Caco-2 (cell line): ENCODE measurements around the gene BEST1. TPM values are rescaled to one million over a fixed set of nuclear protein-coding genes. Genes with fewer than 3 reads are reported as not detected.

ENCODE experiments used
- BruUV-seq: library from RNA; stranded (reverse); fragments of 400-500 nt; replicated peaks from 2 replicates; lab custom pipeline; 2021; lab: Mats Ljungman, UMichigan
- CTCF ChIA-PET: fragments of 300-600 bp; sonication (Branson Sonifier 250); formaldehyde crosslinking; loops from one replicate; lab custom pipeline; 2022; ENCODE audit warnings: antibody characterized with exemption; lab: Charles Lee
- POLR2A ChIA-PET: fragments of 300-600 bp; sonication (Branson Sonifier 250); formaldehyde crosslinking; loops from one replicate; lab custom pipeline; 2022; ENCODE audit warnings: antibody characterized with exemption; lab: Charles Lee
- DNase-seq, 2 experiments: peaks; one replicate each; pipeline versions ENCODE4 v3.0.0 to v3.0.0-alpha.2; 2020 to 2022
- H3K27me3 ChIP-seq: replicated peaks from 2 replicates; pipeline ENCODE4 v1.6.0; 2011; ENCODE audit warnings: low read length; ENCODE audit not compliant: control insufficient read depth, insufficient read depth
- H3K36me3 ChIP-seq: 2 replicates; pipeline ENCODE4 v1.5.1; 2011; ENCODE audit warnings: low read length; ENCODE audit not compliant: control insufficient read depth, insufficient read depth
- H3K4me1 ChIP-seq: fragments of 250-450 bp; sonication (Bioruptor Pico); 2 replicates; pipeline ENCODE4 v1.5.1; 2020; ENCODE audit warnings: mild to moderate bottlenecking
- H3K4me3 ChIP-seq: 2 replicates; pipeline ENCODE4 v1.5.1; 2011; ENCODE audit warnings: low read depth, mild to moderate bottlenecking, control low read depth, low read length
- H3K9me3 ChIP-seq: fragments of 250-450 bp; sonication (Bioruptor Pico); 2 replicates; pipeline ENCODE4 v1.5.1; 2020; ENCODE audit warnings: mild to moderate bottlenecking, moderate library complexity
- H3K27ac Mint-ChIP-seq: one replicate; pipeline ENCODE4 v1.8.0; 2022; ENCODE audit warnings: mixed read lengths; ENCODE audit not compliant: unreplicated experiment
- H3K27me3 Mint-ChIP-seq: one replicate; pipeline ENCODE4 v1.8.0; 2022; ENCODE audit warnings: mixed read lengths; ENCODE audit not compliant: insufficient read depth, unreplicated experiment
- H3K36me3 Mint-ChIP-seq: one replicate; pipeline ENCODE4 v1.8.0; 2022; ENCODE audit warnings: mild to moderate bottlenecking, mixed read lengths; ENCODE audit not compliant: insufficient read depth, unreplicated experiment
- H3K4me1 Mint-ChIP-seq: one replicate; pipeline ENCODE4 v1.8.0; 2022; ENCODE audit warnings: low read depth, mixed read lengths; ENCODE audit not compliant: unreplicated experiment
- H3K4me3 Mint-ChIP-seq: one replicate; pipeline ENCODE4 v1.8.0; 2022; ENCODE audit warnings: mild to moderate bottlenecking, moderate library complexity, mixed read lengths; ENCODE audit not compliant: unreplicated experiment
- H3K9me3 Mint-ChIP-seq: one replicate; pipeline ENCODE4 v1.8.0; 2022; ENCODE audit warnings: mixed read lengths; ENCODE audit not compliant: unreplicated experiment
- CTCF ChIP-seq, 2 experiments: fragments of 200-600 bp in 1 of 2; IDR thresholded peaks; 1 replicate in 1 of 2; 2 replicates in 1 of 2; pipeline versions ENCODE4 v1.5.1 to v1.8.0; 2011 to 2022; ENCODE audit warnings: antibody characterized with exemption in 1 of 2, control low read depth in 1 of 2, inconsistent platforms in 1 of 2, low read depth in 1 of 2, low read length in 1 of 2, mild to moderate bottlenecking in 1 of 2, moderate library complexity in 1 of 2; ENCODE audit not compliant: insufficient read depth in 1 of 2, severe bottlenecking in 1 of 2, unreplicated experiment in 1 of 2
- intact Hi-C: fragments of 100-400 bp; cut with micrococcal nuclease; formaldehyde crosslinking; loops from one replicate; pipeline ENCODE4 v1.10.0; 2022; ENCODE audit not compliant: unreplicated experiment
- total RNA-seq: library from RNA; stranded (reverse); gene quantifications from 2 replicates; pipeline ENCODE4 v1.2.3, GENCODE V29; 2022

The BEST1 gene
- total RNA-seq, 1 experiment from 2014 or later, result 6.7 TPM

- ChIA-PET CTCF (interaction anchor here (1.0 kb wide), 1 partner anchor 122 kb away, joined by 5 read pairs; no protein-coding TSS in a partner anchor), POLR2A (no interaction called here)
- intact Hi-C loops, result loop anchor here (10.0 kb wide), 1 partner anchor 879 kb away; no protein-coding TSS in a partner anchor
- Histone ChIP-seq H3K4me1 (peaks cover 8% of the 10 kb centered on the region; the same call in 1 of the 2 replicates), H3K9me3 (no peaks in the 10 kb centered on the region), H3K4me3 (no peak overlapping the region), H3K36me3 (no peaks in the 10 kb centered on the region), H3K27me3 (no peaks in the 10 kb centered on the region)
- peaks cover 14% of the 10 kb centered on the region for H3K4me1 Mint-ChIP-seq
- peaks cover 8% of the 10 kb centered on the region for H3K36me3 Mint-ChIP-seq
- BruUV-seq, result no TSS peak
- no peaks in the 10 kb centered on the region for H3K27me3 Mint-ChIP-seq
- TF ChIP-seq CTCF (IDR thresholded peaks at IDR 0.05; ENCODE audit: insufficient read depth in 1 of 2, low read depth in 1 of 2, low read length in 1 of 2, severe bottlenecking in 1 of 2, unreplicated experiment in 1 of 2), result no peak
- H3K9me3 Mint-ChIP-seq, result no peaks in the 10 kb centered on the region
- peak in 1 of 2 experiments; percentile 22 for DNase-seq
- H3K27ac Mint-ChIP-seq, result no peak overlapping the region
- H3K4me3 Mint-ChIP-seq, result no peak overlapping the region
These were observed 36.3 kb upstream of the BEST1 start for GRCh38 chr11:61913699-61914395.

GRCh38 chr11:61914471-61915171 is 35.5 kb upstream of the BEST1 start:
- no peaks in the 10 kb centered on the region for H3K9me3 Mint-ChIP-seq
- peak in 1 of 2 experiments; percentile 20 for DNase-seq
- no peaks in the 10 kb centered on the region for H3K27me3 Mint-ChIP-seq
- no peak overlapping the region for H3K27ac Mint-ChIP-seq
- intact Hi-C loops, result loop anchor here (10.0 kb wide), 1 partner anchor 880 kb away; no protein-coding TSS in a partner anchor
- peaks cover 8% of the 10 kb centered on the region for H3K36me3 Mint-ChIP-seq
- Histone ChIP-seq H3K36me3 (no peaks in the 10 kb centered on the region), H3K9me3 (no peaks in the 10 kb centered on the region), H3K4me3 (no peak overlapping the region), H3K27me3 (no peaks in the 10 kb centered on the region), H3K4me1 (peaks cover 11% of the 10 kb centered on the region)
- no TSS peak for BruUV-seq
- peaks cover 17% of the 10 kb centered on the region for H3K4me1 Mint-ChIP-seq
- H3K4me3 Mint-ChIP-seq, result no peak overlapping the region
- POLR2A ChIA-PET, result interaction anchor here (0.7 to 1.0 kb wide), 2 partner anchors 9 to 54 kb away, joined by 4 to 5 read pairs; no protein-coding TSS in a partner anchor
- no peak for TF ChIP-seq CTCF (IDR thresholded peaks at IDR 0.05; ENCODE audit: insufficient read depth in 1 of 2, low read depth in 1 of 2, low read length in 1 of 2, severe bottlenecking in 1 of 2, unreplicated experiment in 1 of 2)
- CTCF ChIA-PET, result interaction anchor here (0.6 to 1.1 kb wide), 5 partner anchors 13 to 94 kb away, joined by 3 to 6 read pairs (median 6); no protein-coding TSS in a partner anchor

GRCh38 chr11:61916737-61917333 is 33.3 kb upstream of the BEST1 start:
- Mint-ChIP-seq H3K36me3 (peaks cover 8% of the 10 kb centered on the region), H3K9me3 (no peaks in the 10 kb centered on the region), H3K4me3 (peak overlapping the region; percentile 98), H3K27me3 (no peaks in the 10 kb centered on the region), H3K4me1 (peaks cover 27% of the 10 kb centered on the region), H3K27ac (no peak overlapping the region)
- intact Hi-C loops, result loop anchor here (10.0 kb wide), 1 partner anchor 882 kb away; no protein-coding TSS in a partner anchor
- no peak for TF ChIP-seq CTCF (IDR thresholded peaks at IDR 0.05; ENCODE audit: insufficient read depth in 1 of 2, low read depth in 1 of 2, low read length in 1 of 2, severe bottlenecking in 1 of 2, unreplicated experiment in 1 of 2)
- H3K27me3 ChIP-seq, result no peaks in the 10 kb centered on the region
- H3K4me3 ChIP-seq, result peak overlapping the region; percentile 68
- POLR2A ChIA-PET, result interaction anchor here (1.5 kb wide), 1 partner anchor 32 kb away, joined by 5 read pairs; no protein-coding TSS in a partner anchor
- CTCF ChIA-PET, result interaction anchor here (0.5 to 1.2 kb wide), 3 partner anchors 18 to 165 kb away, joined by 4 to 6 read pairs (median 4); no protein-coding TSS in a partner anchor
- peak in 1 of 2 experiments; percentile 28 for DNase-seq
- H3K4me1 ChIP-seq, result peaks cover 24% of the 10 kb centered on the region
- no peaks in the 10 kb centered on the region for H3K9me3 ChIP-seq
- no TSS peak for BruUV-seq
- no peaks in the 10 kb centered on the region for H3K36me3 ChIP-seq
